ENCODE data around the gene PXMP2.

DNA sequence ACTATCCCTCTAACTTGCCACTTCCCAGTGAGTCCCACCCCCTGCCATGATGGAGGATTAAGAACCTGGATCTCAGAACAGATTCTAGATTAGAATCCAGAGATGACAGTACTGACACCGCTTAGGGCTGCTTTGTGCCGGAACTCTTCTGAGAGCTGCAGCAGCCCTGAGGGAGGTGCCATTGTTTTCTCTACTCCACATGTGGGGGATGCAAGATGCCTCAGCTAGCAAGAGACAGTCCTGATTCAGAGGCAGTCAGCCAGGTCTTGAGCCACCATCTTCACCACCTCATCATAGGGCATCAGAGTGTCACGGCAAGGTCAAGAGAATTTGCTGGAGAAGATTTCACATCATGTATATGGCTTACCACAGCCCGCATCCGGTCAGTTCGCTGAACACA lies 19.9 kb downstream of the PXMP2 start:
- TF ChIP-seq GATA3 (IDR thresholded peaks at IDR 0.05; ENCODE audit: low read depth, low read length) = no peak
- TF ChIP-seq GATA2 (IDR thresholded peaks at IDR 0.05; ENCODE audit: low read depth, low read length) = no peak
